Brain pericyte (primary cell): Measurements from ENCODE around the gene MAU2.

Experiments
- DNase-seq: peaks from one replicate; pipeline ENCODE4 v3.0.0-alpha.2; 2012; ENCODE audit warnings: low read depth, low spot score

MAU2 gene

GRCh38 chr19:19320361-19321140 lies at the start of gene MAU2, which contains the start of gene SUGP1:
MAU2 (plus strand) TSS chr19:19320829; CDS start chr19:19320860, 31 bp downstream.
SUGP1 (minus strand) TSS chr19:19320509; CDS start chr19:19320496, 13 bp downstream.
- peak; percentile 81 for DNase-seq

- DNase-seq: no peak
Observed at GRCh38 chr19:19271828-19272599, 48.6 kb upstream of the MAU2 start.

DNA sequence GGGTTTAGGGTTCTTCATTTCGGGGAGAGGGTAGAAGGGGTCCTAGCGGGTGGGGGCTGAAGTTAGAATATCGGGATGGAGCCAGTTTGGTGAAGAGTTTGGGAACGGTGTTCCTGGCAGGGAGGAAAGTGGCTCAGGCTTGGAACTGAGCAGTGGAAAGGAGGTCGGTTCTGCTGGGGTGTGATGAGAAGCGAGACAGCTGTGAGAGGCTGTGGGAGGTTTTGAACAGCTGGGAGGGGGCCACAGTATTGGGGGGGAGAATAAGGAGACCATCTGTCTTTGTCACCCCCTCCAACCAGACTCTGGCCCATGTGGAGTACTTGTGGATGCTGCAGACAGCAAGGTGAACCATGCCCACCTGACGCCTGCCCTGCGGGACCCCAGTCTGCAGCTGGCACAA lies 46.5 kb upstream of the MAU2 start:
- DNase-seq: no peak

GRCh38 chr19:19274716-19275565 lies 45.7 kb upstream of the MAU2 start:
- no peak for DNase-seq

DNA sequence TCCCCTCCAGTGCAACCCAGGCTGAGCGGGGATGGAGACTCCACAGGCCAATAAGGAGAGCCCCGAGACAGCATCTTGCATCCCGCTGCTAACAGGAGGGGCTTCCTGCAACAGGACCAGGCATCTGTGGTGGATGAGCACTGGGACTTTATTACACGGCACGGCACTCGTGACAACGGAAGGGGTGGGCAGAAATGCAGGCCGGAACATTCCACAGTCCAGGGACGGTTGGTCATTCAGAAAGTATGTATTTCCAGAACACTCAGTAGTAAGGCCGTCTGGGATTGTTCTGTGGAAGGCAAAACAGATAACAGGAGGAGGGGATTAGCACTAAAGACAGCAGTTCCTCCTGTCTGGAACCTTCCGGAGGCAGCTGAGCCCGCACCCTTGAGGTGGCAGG lies 44.2 kb upstream of the MAU2 start:
- DNase-seq: no peak

DNA sequence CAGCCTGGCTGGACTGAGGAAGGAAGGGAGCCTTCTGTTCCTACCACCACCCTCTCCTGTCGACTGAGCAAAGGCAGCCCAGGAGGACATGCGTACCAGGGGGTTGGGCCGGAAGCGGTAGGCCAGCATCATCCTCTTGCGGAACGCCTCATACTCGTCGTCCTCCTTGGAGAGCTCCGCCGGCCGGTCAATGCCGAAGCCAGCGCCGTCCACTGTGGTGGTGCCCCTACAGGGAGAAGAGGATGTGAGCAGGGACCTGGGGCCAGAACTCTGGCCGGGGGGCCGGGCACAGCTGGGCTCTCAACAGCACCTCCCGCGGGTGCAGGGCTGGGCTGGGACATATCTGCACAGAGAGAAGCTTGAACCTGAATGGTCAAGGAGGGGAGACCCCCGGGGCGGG lies 43.8 kb upstream of the MAU2 start:
- no peak for DNase-seq

- no peak for DNase-seq
Observed at GRCh38 chr19:19278315-19278714, 42.3 kb upstream of the MAU2 start.

DNA sequence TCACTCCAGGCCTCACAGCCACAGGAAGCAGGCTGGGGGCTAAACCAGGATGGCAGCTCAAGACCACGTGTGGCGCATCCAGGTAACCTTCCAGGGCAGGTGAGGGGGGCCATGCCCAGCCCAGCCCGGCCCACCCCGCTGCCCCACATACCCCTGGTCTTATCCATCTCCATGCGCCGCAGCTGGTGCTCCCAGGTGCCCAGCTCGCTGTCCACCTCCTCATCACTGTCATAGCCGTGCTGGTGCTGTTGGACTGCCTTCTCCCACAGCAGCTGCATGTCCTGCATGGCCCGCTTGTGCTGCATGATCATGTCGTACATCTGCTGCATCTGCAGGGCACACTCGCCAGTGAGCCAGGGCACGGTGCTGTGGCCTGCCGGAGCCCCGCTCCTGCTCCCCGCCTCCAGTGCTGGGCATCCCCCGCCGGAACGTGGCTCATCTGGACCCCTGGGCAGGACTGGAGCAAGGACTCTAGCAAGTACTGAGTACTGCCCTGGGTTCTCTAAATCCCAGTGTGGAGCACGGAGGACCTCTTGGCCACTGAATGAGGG lies 41.5 kb upstream of the MAU2 start:
- no peak for DNase-seq

DNA sequence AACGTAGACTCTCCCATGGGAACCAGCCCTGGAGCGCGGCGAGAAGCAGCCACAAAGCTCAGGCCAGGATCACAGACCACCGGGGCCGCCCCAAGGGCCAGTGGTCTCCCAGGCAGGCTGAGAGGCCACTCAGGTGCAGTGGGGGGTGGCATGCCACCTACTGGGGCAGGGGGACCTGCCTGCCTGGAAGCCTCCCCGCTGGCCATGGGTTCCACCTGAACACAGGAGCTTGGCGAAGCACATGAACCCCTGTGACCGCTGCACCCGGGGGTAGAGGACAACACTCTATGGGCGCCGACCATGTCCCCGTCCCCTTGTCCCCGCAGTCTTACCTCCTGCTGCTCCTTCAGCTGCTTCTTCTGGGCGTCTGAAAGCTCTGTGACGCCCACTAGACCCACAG lies 40.8 kb upstream of the MAU2 start:
- DNase-seq: no peak

DNA sequence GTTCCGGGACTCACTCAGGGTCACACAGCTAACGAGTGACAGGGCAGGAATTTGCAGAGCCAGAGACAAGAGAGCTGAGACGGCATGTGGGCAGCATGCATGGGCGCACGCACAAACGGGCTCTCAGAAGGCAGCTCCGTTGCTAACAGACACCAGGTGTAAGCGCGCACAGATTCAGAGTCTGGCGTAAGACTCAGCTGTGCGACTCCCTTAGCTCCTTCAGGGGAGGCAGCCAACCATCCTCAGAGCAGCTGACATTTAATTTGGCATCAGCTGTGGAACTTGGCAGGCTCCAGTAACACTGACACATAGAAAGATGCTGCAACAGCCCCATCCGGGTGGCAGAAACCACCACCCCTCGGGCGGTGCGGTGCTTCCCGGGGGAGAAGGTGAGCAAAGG lies 40.1 kb upstream of the MAU2 start:
- no peak for DNase-seq

GRCh38 chr19:19285686-19286085 lies 34.9 kb upstream of the MAU2 start:
- no peak for DNase-seq

GRCh38 chr19:19292607-19293006 lies 28.0 kb upstream of the MAU2 start:
- DNase-seq: no peak

GRCh38 chr19:19294914-19295313 lies 25.7 kb upstream of the MAU2 start:
- no peak for DNase-seq

DNA sequence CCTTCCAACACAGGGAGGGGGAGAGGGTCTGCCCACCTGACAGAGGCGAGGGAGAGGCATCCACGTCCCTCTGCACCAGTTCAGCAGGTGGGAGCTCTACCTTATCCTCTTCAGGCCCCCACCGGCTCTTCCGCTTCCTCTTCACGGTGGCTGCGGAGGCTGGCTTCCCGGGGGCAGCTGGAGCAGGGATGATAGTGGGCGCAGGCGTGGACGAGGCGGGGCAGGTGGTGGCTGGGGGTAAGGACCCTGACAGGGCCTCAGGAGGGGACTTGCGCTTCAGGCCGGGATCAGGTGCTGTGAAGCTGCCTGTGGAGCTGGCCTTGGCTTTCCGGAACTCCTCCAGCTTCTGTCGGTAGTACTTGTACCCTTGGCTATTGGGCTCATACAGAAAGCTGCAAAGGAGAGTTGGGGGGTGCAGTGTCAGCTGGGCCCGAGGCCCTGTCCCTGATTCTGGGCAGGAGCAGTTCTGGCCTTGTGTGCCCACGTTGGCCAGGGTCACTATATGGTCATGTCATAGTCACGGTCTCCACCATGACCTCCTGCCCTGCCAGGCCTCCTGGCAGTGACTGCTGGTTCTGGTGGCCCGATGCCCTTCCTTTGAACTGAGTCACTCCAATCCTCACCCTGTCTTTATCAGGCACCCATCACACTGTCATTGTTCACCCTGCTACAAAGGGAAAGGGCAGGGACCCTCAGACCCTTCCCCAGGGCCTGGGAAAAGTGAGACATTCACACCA lies 23.5 kb upstream of the MAU2 start:
- no peak for DNase-seq

DNA sequence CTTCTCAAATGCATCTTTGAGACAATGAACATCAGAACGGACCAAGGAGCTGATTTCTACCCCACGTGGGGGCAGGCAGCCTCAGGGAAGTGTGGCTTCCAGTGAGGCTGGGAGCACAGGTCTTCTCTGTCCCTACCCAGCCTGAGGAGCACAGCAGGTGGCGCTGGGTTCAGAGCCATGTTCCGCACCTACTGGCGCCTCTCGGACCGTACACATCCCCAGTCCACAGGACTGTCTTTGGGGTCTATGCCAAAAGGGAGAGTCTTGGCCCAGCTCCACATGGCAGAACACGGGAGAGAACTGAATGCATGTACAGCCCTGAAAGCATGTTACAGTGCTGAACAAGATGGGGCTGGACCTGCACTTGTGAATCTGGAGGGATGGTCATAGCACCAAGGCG lies 22.9 kb upstream of the MAU2 start:
- no peak for DNase-seq

DNA sequence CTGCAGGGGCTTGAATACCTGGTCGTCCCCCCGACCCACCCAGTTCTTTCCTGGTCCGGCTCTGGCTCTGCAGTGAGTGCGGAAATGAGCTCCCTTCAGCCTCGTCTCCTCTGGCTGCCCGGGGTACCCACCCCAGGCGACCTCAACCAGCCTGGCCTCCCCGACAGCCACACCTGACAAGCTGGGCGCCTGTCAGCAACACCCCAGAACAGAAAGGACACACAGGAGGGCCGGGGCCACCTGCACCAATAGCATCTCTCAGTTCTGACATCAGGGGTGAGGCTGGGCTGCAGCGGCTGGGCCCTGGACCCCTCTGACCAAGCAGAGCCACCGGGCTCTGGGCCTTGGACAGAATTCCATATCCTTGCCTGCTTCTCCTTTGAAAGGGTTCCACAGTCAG lies 20.0 kb upstream of the MAU2 start:
- no peak for DNase-seq

DNA sequence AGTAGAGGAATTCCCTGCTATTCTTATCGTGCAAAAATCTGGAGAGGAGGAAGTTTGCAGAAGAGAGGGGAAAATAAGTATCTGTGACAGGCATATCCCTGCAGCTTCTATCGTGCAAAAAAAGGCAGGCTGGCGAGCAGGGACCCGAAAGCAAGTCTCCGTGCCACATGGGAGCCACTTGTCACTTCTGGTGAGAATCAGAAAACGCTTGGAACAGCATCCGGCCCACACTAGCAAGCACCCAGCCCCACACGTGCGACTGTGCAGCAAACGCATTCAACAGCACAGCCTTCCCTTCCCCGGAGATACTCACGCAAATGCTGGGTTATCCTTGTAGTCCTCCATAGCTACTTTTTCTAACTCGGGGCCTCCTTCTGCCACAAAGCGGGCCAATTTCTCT lies 17.2 kb upstream of the MAU2 start:
- DNase-seq: no peak

DNA sequence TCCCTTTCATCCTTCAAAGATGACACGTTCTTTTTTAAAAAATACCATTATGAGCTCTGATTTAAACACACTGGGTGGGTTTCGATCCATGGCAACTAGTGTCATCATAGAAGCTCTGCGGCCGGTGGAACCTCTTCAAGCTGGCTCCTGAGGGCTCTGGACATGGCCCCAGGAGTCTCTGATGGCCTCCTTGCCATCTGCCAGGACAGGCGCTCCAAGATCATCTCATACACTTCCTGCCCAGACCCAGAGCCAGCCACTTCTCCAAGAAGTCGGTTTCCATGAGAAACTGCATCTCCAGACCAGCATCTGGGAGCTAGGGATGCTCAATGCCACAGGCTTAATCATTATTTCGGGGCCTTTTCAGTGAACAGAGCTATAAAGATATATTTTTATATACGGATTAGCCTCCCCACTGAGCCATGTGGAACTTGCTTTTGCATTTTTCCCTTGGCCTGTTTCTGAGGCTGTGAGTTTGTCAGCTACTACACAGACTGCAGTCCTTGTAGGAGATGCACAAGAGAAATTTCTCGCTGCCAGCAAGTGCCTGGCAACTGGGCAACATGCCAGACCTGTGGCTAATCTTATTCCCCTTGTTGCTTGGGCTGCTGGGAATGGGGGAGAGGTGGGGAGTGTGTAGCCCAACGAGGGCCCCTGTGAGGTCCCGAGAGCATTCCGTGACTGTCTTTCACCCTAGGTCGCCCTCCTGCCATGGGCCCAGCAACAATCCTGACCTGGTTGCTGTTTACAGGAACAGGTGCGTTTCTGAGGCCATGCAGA lies 16.3 kb upstream of the MAU2 start:
- no peak for DNase-seq

DNA sequence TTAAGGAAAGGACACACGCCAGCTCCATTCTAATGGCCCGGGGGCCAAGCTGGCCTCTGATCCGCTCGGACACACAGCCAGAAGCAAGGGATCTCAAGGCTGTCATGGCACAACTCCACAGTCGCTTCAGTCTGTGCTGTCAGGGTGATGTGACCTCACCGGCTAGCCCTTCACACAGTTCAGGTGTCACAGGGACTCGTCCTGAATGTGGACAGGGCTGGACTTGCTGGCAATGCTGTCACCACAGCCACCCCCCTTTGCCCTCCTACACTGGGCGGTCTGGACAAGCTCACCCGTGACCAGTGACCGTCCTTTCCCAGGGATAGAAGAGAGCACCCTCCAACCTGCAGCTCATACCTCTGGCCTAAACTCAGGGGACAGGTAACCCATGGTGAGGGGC lies 15.6 kb upstream of the MAU2 start:
- no peak for DNase-seq

DNA sequence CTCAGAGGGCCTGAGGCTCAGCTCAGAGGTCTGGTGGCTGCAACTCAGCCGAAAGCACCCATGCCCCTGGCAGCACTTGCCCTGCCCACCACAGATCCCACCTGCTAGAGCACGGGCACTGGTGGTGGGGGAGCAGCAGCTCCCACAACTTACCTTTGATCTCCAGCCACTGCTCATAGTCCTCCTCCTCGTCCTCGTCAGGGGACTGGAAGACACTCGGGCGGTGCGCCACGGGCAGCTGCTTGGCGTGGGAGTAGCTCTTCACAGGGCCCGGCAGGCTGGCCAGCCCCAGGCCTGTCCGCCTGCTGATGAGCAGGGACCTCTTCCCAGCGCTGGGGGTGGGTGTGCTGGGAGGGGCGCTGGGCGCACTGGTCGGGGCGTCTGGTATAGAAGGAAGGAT lies 14.9 kb upstream of the MAU2 start:
- no peak for DNase-seq
